ENCODE data around the gene CLMN. TPM values are rescaled to one million over a fixed set of nuclear protein-coding genes. Genes with fewer than 3 reads are reported as not detected.

CLMN gene
- total and polyA plus RNA-seq, 2 experiments from 2014 or later, result 3.2 to 5.7 TPM

- TF ChIP-seq ZNF462 (CRISPR knock-in tag; IDR thresholded peaks at IDR 0.05) (no peak), JUNB (IDR thresholded peaks at IDR 0.05; ENCODE audit: unreplicated experiment) (no peak)
Measured at GRCh38 chr14:95299271-95299670, 20.4 kb downstream of the CLMN start (continued).

GRCh38 chr14:95297832-95298231, 21.9 kb downstream of the CLMN start:
- Histone ChIP-seq H3K9me2 (ENCODE audit: insufficient read depth) (no peaks in the 10 kb centered on the region), H3K36me3 (ENCODE audit: insufficient read depth) (no peaks in the 10 kb centered on the region), H3K27me3 (ENCODE audit: insufficient read depth) (no peaks in the 10 kb centered on the region), H3K79me2 (replicated peaks; ENCODE audit: insufficient read depth) (no peaks in the 10 kb centered on the region), H3K4me2 (no peak overlapping the region), H2AFZ (no peak overlapping the region), H3K4me3 (no peak overlapping the region), H3K27ac (ENCODE audit: low read depth) (no peak overlapping the region), H3K4me1 (ENCODE audit: insufficient read depth) (no peaks in the 10 kb centered on the region), H3F3A (replicated peaks; ENCODE audit: low read depth) (no peaks in the 10 kb centered on the region), H4K20me1 (replicated peaks; ENCODE audit: insufficient read depth) (no peaks in the 10 kb centered on the region)
- Mint-ChIP-seq H3K4me1 (peaks cover 14% of the 10 kb centered on the region), H3K36me3 (ENCODE audit: low read depth) (peaks cover 5% of the 10 kb centered on the region; the same call in 2 of the 3 replicates), H3K9me3 (peaks cover 8% of the 10 kb centered on the region; the same call in 2 of the 3 replicates), H3K27ac (no peak overlapping the region), H3K4me3 (no peak overlapping the region), H3K27me3 (ENCODE audit: insufficient read depth, low read depth, poor library complexity) (peaks cover 5% of the 10 kb centered on the region)
- DNase-seq (ENCODE audit: low spot score) (no peak), ATAC-seq (no peak)
- no peak for TF ChIP-seq ZNF114 (CRISPR knock-in tag; IDR thresholded peaks at IDR 0.05)
- no peak for TF ChIP-seq CTCF (conservative IDR thresholded peaks at IDR 0.05; ENCODE audit: low read depth in 2 of 2)
- no peak for TF ChIP-seq NANOG (IDR thresholded peaks at IDR 0.05; ENCODE audit: borderline replicate concordance)
- no peak for TF ChIP-seq CREB1 (CRISPR knock-in tag; IDR thresholded peaks at IDR 0.05; ENCODE audit: low read depth)
- no peak for TF ChIP-seq STAT1 (IDR thresholded peaks at IDR 0.05; ENCODE audit: unreplicated experiment)
- TF ChIP-seq EZH2 (IDR thresholded peaks at IDR 0.05; ENCODE audit: low read depth, unreplicated experiment), result no peak
- TF ChIP-seq REST (IDR thresholded peaks at IDR 0.05; ENCODE audit: unreplicated experiment), result no peak
- no peak for TF ChIP-seq POLR2AphosphoS5 (IDR thresholded peaks at IDR 0.05; ENCODE audit: low read depth)
